HepG2 (cell line): ENCODE measurements around the gene GOLT1A. TPM values are rescaled to one million over a fixed set of nuclear protein-coding genes. Genes with fewer than 3 reads are reported as not detected.
A peak's percentile ranks its signal among the peaks of the same experiment; 100 is the strongest.

Source experiments
- AGO2 ChIP-seq: fragments of 200-400 bp; formaldehyde crosslinking; optimal IDR thresholded peaks from 2 replicates; pipeline ENCODE3; 2017; ENCODE audit warnings: mild to moderate bottlenecking, low read depth, low read length, moderate library complexity
- AKAP8 ChIP-seq: sonication (generic); formaldehyde crosslinking; IDR thresholded peaks from 2 replicates; pipeline ENCODE4 v1.5.1; 2020; ENCODE audit warnings: mild to moderate bottlenecking, missing genetic modification reagents
- BCL6 ChIP-seq: IDR thresholded peaks from 2 replicates; pipeline ENCODE4 v1.6.1; 2016; ENCODE audit warnings: missing genetic modification reagents, missing compliant biosample characterization
- CEBPB ChIP-seq: IDR thresholded peaks from 2 replicates; pipeline ENCODE4 v1.6.1; 2011; ENCODE audit warnings: low read depth, low read length, improper control_type of control experiment, borderline replicate concordance
- CTCF ChIP-seq: sonication (generic); formaldehyde crosslinking; IDR thresholded peaks from 2 replicates; pipeline ENCODE4 v1.5.0; 2020; ENCODE audit warnings: mild to moderate bottlenecking, missing genetic modification reagents, moderate library complexity
- HBP1 ChIP-seq: IDR thresholded peaks from 2 replicates; pipeline ENCODE4 v1.6.1; 2016; ENCODE audit warnings: low read depth, control low read depth
- LCORL ChIP-seq, 2 experiments: fragments of 450-650 bp in 1 of 2; sonication (generic) in 1 of 2; formaldehyde crosslinking in 1 of 2; IDR thresholded peaks; 2 replicates each; pipeline versions ENCODE4 v1.5.0 to v1.6.1; 2017 to 2020; ENCODE audit warnings: antibody characterized with exemption in 1 of 2, missing genetic modification reagents in 1 of 2
- NFKBIZ ChIP-seq: IDR thresholded peaks from 2 replicates; pipeline ENCODE4 v1.6.1; 2018; ENCODE audit warnings: missing genetic modification reagents, missing compliant biosample characterization
- REL ChIP-seq: sonication (generic); formaldehyde crosslinking; conservative IDR thresholded peaks from 2 replicates; pipeline ENCODE4 v1.8.0; 2022; ENCODE audit warnings: mild to moderate bottlenecking, missing genetic modification reagents, moderate library complexity
- RFX1 ChIP-seq: fragments of 450-650 bp; IDR thresholded peaks from 2 replicates; pipeline ENCODE4 v1.6.1; 2017
- SMARCC2 ChIP-seq: fragments of 450-650 bp; IDR thresholded peaks from 2 replicates; pipeline ENCODE4 v1.6.1; 2017; ENCODE audit warnings: antibody characterized with exemption, mild to moderate bottlenecking
- SMC3 ChIP-seq: IDR thresholded peaks from 2 replicates; pipeline ENCODE4 v1.6.1; 2011; ENCODE audit warnings: low read length, improper control_type of control experiment
- SMYD3 ChIP-seq: sonication (generic); formaldehyde crosslinking; IDR thresholded peaks from 2 replicates; pipeline ENCODE4 v1.8.1; 2023; ENCODE audit warnings: mild to moderate bottlenecking, missing genetic modification reagents
- TFE3 ChIP-seq: IDR thresholded peaks from 2 replicates; pipeline ENCODE4 v1.6.1; 2016
- TRIM22 ChIP-seq: fragments of 450-650 bp; IDR thresholded peaks from 2 replicates; pipeline ENCODE4 v1.6.1; 2017
- ZFP36L1 ChIP-seq: sonication (generic); formaldehyde crosslinking; IDR thresholded peaks from 2 replicates; pipeline ENCODE4 v1.8.0; 2022; ENCODE audit warnings: mild to moderate bottlenecking, missing genetic modification reagents, moderate library complexity
- ZFP91 ChIP-seq: sonication (generic); formaldehyde crosslinking; IDR thresholded peaks from 2 replicates; pipeline ENCODE4 v1.9.0; 2022; ENCODE audit warnings: missing genetic modification reagents, mild to moderate bottlenecking, borderline replicate concordance
- ZMYM2 ChIP-seq: sonication (generic); formaldehyde crosslinking; IDR thresholded peaks from 2 replicates; pipeline ENCODE4 v1.8.0; 2022; ENCODE audit warnings: mild to moderate bottlenecking, missing genetic modification reagents
- ZMYM4 ChIP-seq: sonication (generic); formaldehyde crosslinking; IDR thresholded peaks from 2 replicates; pipeline ENCODE4 v1.8.1; 2023; ENCODE audit warnings: mild to moderate bottlenecking, missing genetic modification reagents
- ZNF282 ChIP-seq: fragments of 450-650 bp; IDR thresholded peaks from 2 replicates; pipeline ENCODE4 v1.6.1; 2018; ENCODE audit not compliant: partially characterized antibody
- ZNF580 ChIP-seq: IDR thresholded peaks from 2 replicates; pipeline ENCODE4 v1.6.1; 2016; ENCODE audit warnings: low read depth, borderline replicate concordance
- ZNF589 ChIP-seq: sonication (generic); formaldehyde crosslinking; conservative IDR thresholded peaks from 2 replicates; pipeline ENCODE4 v1.8.0; 2022; ENCODE audit warnings: mild to moderate bottlenecking, moderate library complexity, missing genetic modification reagents
- ZNF781 ChIP-seq: sonication (generic); formaldehyde crosslinking; IDR thresholded peaks from 2 replicates; pipeline ENCODE4 v1.5.1; 2020; ENCODE audit warnings: borderline replicate concordance, mild to moderate bottlenecking, missing genetic modification reagents; ENCODE audit errors: not compliant biosample characterization
- polyA plus RNA-seq, 8 experiments: library from polyadenylated mRNA; depleted of rRNA in 3 of 8; stranded (reverse) in 7 of 8; unstranded in 1 of 8; fragments of >200 nt; fragmentation: Illumina TruSeq in 4 of 8; extraction: Trizol in 4 of 8; gene quantifications; 2 replicates each; pipeline versions ENCODE4 v1.2.1 to v1.2.3, GENCODE V29; 2011 to 2016; ENCODE audit warnings: low read depth in 4 of 8, missing spikeins in 1 of 8, mixed read lengths in 1 of 8; ENCODE audit not compliant: insufficient read depth in 1 of 8
- total RNA-seq, 5 experiments: library from RNA; depleted of rRNA; stranded (reverse); fragments of >200 nt; fragmentation: Illumina TruSeq; extraction: Trizol; gene quantifications; 2 replicates each; pipeline ENCODE4 v1.2.3, GENCODE V29; 2016; ENCODE audit warnings: low read depth in 1 of 5

The GOLT1A gene
- total and polyA plus RNA-seq, 2 of the 13 experiments (the other 11 are each of a cell fraction or from before 2014, with no cell fraction given) = 25.8 to 28.0 TPM

- TF ChIP-seq CTCF (CRISPR knock-in tag) = no peak
- peak; percentile 80 for TF ChIP-seq ZMYM2 (CRISPR knock-in tag)
- peak; percentile 49; the same call in 1 of the 2 replicates for TF ChIP-seq SMC3
- no peak for TF ChIP-seq RFX1
- TF ChIP-seq CEBPB = peak; percentile 99
- TF ChIP-seq ZNF589 (CRISPR knock-in tag) = no peak
- TF ChIP-seq ZNF580 (CRISPR knock-in tag) = peak; percentile 68; the same call in 1 of the 2 replicates
- TF ChIP-seq SMYD3 = no peak
- TF ChIP-seq SMARCC2 = no peak
- no peak for TF ChIP-seq LCORL (IDR thresholded peaks at IDR 0.05)
- peak; percentile 94 for TF ChIP-seq LCORL (CRISPR knock-in tag; IDR thresholded peaks at IDR 0.05)
- peak; percentile 98 for TF ChIP-seq TFE3 (CRISPR knock-in tag)
- TF ChIP-seq AKAP8 = peak; percentile 85
- TF ChIP-seq TRIM22 = no peak
- TF ChIP-seq ZNF282 = no peak
- peak; percentile 89 for TF ChIP-seq ZMYM4
- TF ChIP-seq BCL6 (CRISPR knock-in tag) = peak; percentile 72
- TF ChIP-seq NFKBIZ (CRISPR knock-in tag) = no peak
- peak; percentile 57; the same call in 1 of the 2 replicates for TF ChIP-seq HBP1 (CRISPR knock-in tag)
- peak; percentile 71; the same call in 1 of the 2 replicates for TF ChIP-seq ZFP91 (CRISPR knock-in tag)
- TF ChIP-seq AGO2 = no peak
- TF ChIP-seq ZNF781 (CRISPR knock-in tag) = no peak
- no peak for TF ChIP-seq REL (CRISPR knock-in tag)
- TF ChIP-seq ZFP36L1 (CRISPR knock-in tag) = no peak; the same call in 1 of the 2 replicates
Measured at GRCh38 chr1:204254031-204254661, 40.4 kb upstream of the GOLT1A start (continued).
